GM19239 (cell line): ENCODE data around the gene ACACA.

Source experiments
- DNase-seq: peaks from one replicate; pipeline ENCODE4 v3.0.0; 2011; ENCODE audit warnings: low spot score; ENCODE audit not compliant: insufficient read length
- FAIRE-seq: peaks from 2 replicates; lab custom pipeline; 2011; peaks lifted over from hg19 to GRCh38; lab: Jason Lieb, UNC

Gene ACACA

GRCh38 chr17:37116671-37117185, 289.9 kb downstream of the ACACA start:
- DNase-seq (no peak), FAIRE-seq (no peak)

- no peak for FAIRE-seq
Observed at GRCh38 chr17:37111329-37111728, 295.3 kb downstream of the ACACA start.

GRCh38 chr17:37110746-37111145, 295.9 kb downstream of the ACACA start:
- no peak for FAIRE-seq
- no peak for DNase-seq

More at GRCh38 chr17:37111329-37111728, 295.3 kb downstream of the ACACA start:
- DNase-seq, result no peak

GRCh38 chr17:37109731-37110710, 296.6 kb downstream of the ACACA start:
- DNase-seq (no peak), FAIRE-seq (no peak)

GRCh38 chr17:37109106-37109505, 297.5 kb downstream of the ACACA start:
- no peak for FAIRE-seq
- no peak for DNase-seq

GRCh38 chr17:37107406-37108083, 299.1 kb downstream of the ACACA start:
- FAIRE-seq, result no peak
- no peak for DNase-seq

GRCh38 chr17:37106049-37106448, 300.6 kb downstream of the ACACA start:
- no peak for FAIRE-seq
- no peak for DNase-seq

GRCh38 chr17:37103231-37103630, 303.4 kb downstream of the ACACA start:
- no peak for FAIRE-seq

GRCh38 chr17:37101306-37101705, 305.3 kb downstream of the ACACA start:
- DNase-seq, result no peak
- FAIRE-seq, result no peak

More at GRCh38 chr17:37103231-37103630, 303.4 kb downstream of the ACACA start:
- DNase-seq, result no peak

- no peak for FAIRE-seq
- no peak for DNase-seq
Observed at GRCh38 chr17:37100231-37100630, 306.4 kb downstream of the ACACA start.

GRCh38 chr17:37098910-37099664, 307.5 kb downstream of the ACACA start:
- no peak for DNase-seq
- no peak for FAIRE-seq

GRCh38 chr17:37098152-37098551, 308.5 kb downstream of the ACACA start:
- no peak for FAIRE-seq

GRCh38 chr17:37097154-37097553, 309.5 kb downstream of the ACACA start:
- FAIRE-seq, result no peak
- no peak for DNase-seq

More at GRCh38 chr17:37098152-37098551, 308.5 kb downstream of the ACACA start:
- DNase-seq, result no peak

- no peak for DNase-seq
- FAIRE-seq, result no peak
Observed at GRCh38 chr17:37096071-37096470, 310.6 kb downstream of the ACACA start.

GRCh38 chr17:37094391-37094790, 312.2 kb downstream of the ACACA start:
- DNase-seq, result no peak

GRCh38 chr17:37092701-37093100, 313.9 kb downstream of the ACACA start:
- DNase-seq (no peak), FAIRE-seq (no peak)

More at GRCh38 chr17:37094391-37094790, 312.2 kb downstream of the ACACA start:
- no peak for FAIRE-seq

- DNase-seq (no peak), FAIRE-seq (no peak)
Observed at GRCh38 chr17:37092071-37092470, 314.6 kb downstream of the ACACA start.

- FAIRE-seq, result no peak
- no peak for DNase-seq
Observed at GRCh38 chr17:37090941-37091340, 315.7 kb downstream of the ACACA start.

GRCh38 chr17:37089956-37090355, 316.7 kb downstream of the ACACA start:
- FAIRE-seq, result no peak

GRCh38 chr17:37088913-37089312, 317.7 kb downstream of the ACACA start:
- FAIRE-seq (no peak), DNase-seq (no peak)

More at GRCh38 chr17:37089956-37090355, 316.7 kb downstream of the ACACA start:
- peak; percentile 40 for DNase-seq
